H1 (cell line): ENCODE results near the gene CHPT1. TPM values are rescaled to one million over a fixed set of nuclear protein-coding genes. Genes with fewer than 3 reads are reported as not detected.

Experiments
- CTCF ChIA-PET: fragments of 300-600 bp; sonication (Branson Sonifier 250); formaldehyde crosslinking; loops from one replicate; lab custom pipeline; 2021; ENCODE audit not compliant: partially characterized antibody; lab: Charles Lee
- POLR2A ChIA-PET: fragments of 300-600 bp; sonication (Branson Sonifier 250); formaldehyde crosslinking; loops from one replicate; lab custom pipeline; 2021; ENCODE audit warnings: inconsistent platforms; ENCODE audit not compliant: partially characterized antibody; lab: Charles Lee
- DNase-seq, 2 experiments: peaks; one replicate each; pipeline versions ENCODE4 v3.0.0 to v3.0.0-alpha.2; 2010 to 2022; ENCODE audit warnings: low spot score in 2 of 2, low read depth in 1 of 2, mixed read lengths in 1 of 2
- FAIRE-seq: peaks from 2 replicates; lab custom pipeline; 2011; peaks lifted over from hg19 to GRCh38; lab: Jason Lieb, UNC
- H2AFZ ChIP-seq: 2 replicates; pipeline ENCODE4 v1.8.1; 2012; ENCODE audit warnings: low read length, inconsistent platforms
- H2AK5ac ChIP-seq: 2 replicates; pipeline ENCODE4 v1.6.1; 2013; ENCODE audit warnings: low read depth, low read length
- H2BK120ac ChIP-seq: replicated peaks from 2 replicates; pipeline ENCODE3; 2013; ENCODE audit warnings: low read depth, low read length, inconsistent platforms
- H2BK12ac ChIP-seq: 2 replicates; pipeline ENCODE4 v1.6.1; 2013; ENCODE audit warnings: low read depth, low read length
- H2BK15ac ChIP-seq: 2 replicates; pipeline ENCODE4 v1.6.1; 2013; ENCODE audit warnings: low read length
- H2BK20ac ChIP-seq: 2 replicates; pipeline ENCODE4 v1.6.1; 2013; ENCODE audit warnings: low read length
- H2BK5ac ChIP-seq: 2 replicates; pipeline ENCODE4 v1.6.1; 2013; ENCODE audit warnings: low read depth, low read length
- H3K14ac ChIP-seq: 2 replicates; pipeline ENCODE4 v1.6.1; 2013; ENCODE audit warnings: inconsistent platforms; ENCODE audit not compliant: insufficient read length
- H3K18ac ChIP-seq: 2 replicates; pipeline ENCODE4 v1.6.1; 2013; ENCODE audit warnings: low read length; ENCODE audit errors: extremely low read depth
- H3K23ac ChIP-seq: 2 replicates; pipeline ENCODE4 v1.6.1; 2013; ENCODE audit warnings: inconsistent platforms; ENCODE audit not compliant: insufficient read length
- H3K23me2 ChIP-seq: 2 replicates; pipeline ENCODE4 v1.6.1; 2013; ENCODE audit warnings: low read depth, low read length
- H3K27ac ChIP-seq: 2 replicates; pipeline ENCODE4 v1.6.1; 2011; ENCODE audit warnings: low read depth, low read length, inconsistent platforms
- H3K27me3 ChIP-seq, 4 experiments: replicated peaks in 1 of 4; 1 replicate in 1 of 4; 2 replicates in 3 of 4; pipeline versions ENCODE4 v1.6.1 to v1.8.1; 2011 to 2013; ENCODE audit warnings: low read length in 3 of 4, mild to moderate bottlenecking in 3 of 4, inconsistent platforms in 2 of 4, mixed read lengths in 2 of 4, moderate library complexity in 1 of 4; ENCODE audit not compliant: control insufficient read depth in 3 of 4, insufficient read depth in 3 of 4; ENCODE audit errors: extremely low read depth in 1 of 4
- H3K36me3 ChIP-seq, 4 experiments: 2 replicates each; pipeline versions ENCODE4 v1.6.1 to v1.8.1; 2011 to 2013; ENCODE audit warnings: mild to moderate bottlenecking in 4 of 4, low read length in 3 of 4, moderate library complexity in 2 of 4, control low read depth in 1 of 4, inconsistent platforms in 1 of 4; ENCODE audit not compliant: insufficient read depth in 4 of 4, control insufficient read depth in 2 of 4
- H3K4ac ChIP-seq: replicated peaks from 2 replicates; pipeline ENCODE3; 2013; ENCODE audit warnings: low read length, low read depth, mixed read lengths, inconsistent platforms; ENCODE audit not compliant: insufficient read length
- H3K4me1 ChIP-seq, 4 experiments: replicated peaks in 1 of 4; 1 replicate in 1 of 4; 2 replicates in 3 of 4; pipeline versions ENCODE4 v1.6.1 to v1.8.1; 2011 to 2013; ENCODE audit warnings: low read length in 3 of 4, inconsistent platforms in 2 of 4, mixed read lengths in 1 of 4; ENCODE audit not compliant: insufficient read depth in 4 of 4, control insufficient read depth in 3 of 4
- H3K4me2 ChIP-seq, 2 experiments: 2 replicates each; pipeline versions ENCODE4 v1.6.1 to v1.8.1; 2011 to 2013; ENCODE audit warnings: low read depth in 2 of 2, low read length in 2 of 2, control low read depth in 1 of 2, inconsistent platforms in 1 of 2, mild to moderate bottlenecking in 1 of 2; ENCODE audit not compliant: insufficient read depth in 1 of 2
- H3K4me3 ChIP-seq, 4 experiments: fragments of 200-600, 300-600 bp in 1 of 4; sonication (generic), shearing (Covaris generic), sonication (Bioruptor Twin) in 1 of 4; 2 replicates each; pipeline versions ENCODE4 v1.5.1 to v1.8.1; 2011 to 2016; ENCODE audit warnings: low read length in 4 of 4, low read depth in 3 of 4, control low read depth in 2 of 4, inconsistent platforms in 2 of 4, mild to moderate bottlenecking in 2 of 4, mixed read lengths in 1 of 4, moderate library complexity in 1 of 4; ENCODE audit not compliant: insufficient read depth in 2 of 4; ENCODE audit errors: extremely low read depth in 1 of 4
- H3K56ac ChIP-seq: replicated peaks from 2 replicates; pipeline ENCODE3; 2013; ENCODE audit warnings: low read depth, mild to moderate bottlenecking, mixed read lengths, low read length, inconsistent platforms; ENCODE audit not compliant: insufficient read length
- H3K79me1 ChIP-seq: 2 replicates; pipeline ENCODE4 v1.6.1; 2013; ENCODE audit warnings: low read depth, low read length, control low read depth
- H3K79me2 ChIP-seq, 2 experiments: 2 replicates each; pipeline versions ENCODE4 v1.6.1 to v1.8.1; 2012 to 2013; ENCODE audit warnings: low read length in 2 of 2, mild to moderate bottlenecking in 2 of 2, inconsistent platforms in 1 of 2; ENCODE audit not compliant: insufficient read depth in 2 of 2, control insufficient read depth in 1 of 2
- H3K9ac ChIP-seq, 4 experiments: replicated peaks in 1 of 4; 1 replicate in 1 of 4; 2 replicates in 3 of 4; pipeline versions ENCODE4 v1.6.1 to v1.8.1; 2011 to 2013; ENCODE audit warnings: low read depth in 3 of 4, low read length in 3 of 4, control low read depth in 2 of 4, mild to moderate bottlenecking in 2 of 4, moderate library complexity in 2 of 4, inconsistent platforms in 1 of 4; ENCODE audit errors: extremely low read depth in 1 of 4
- H3K9me3 ChIP-seq, 2 experiments: 2 replicates each; pipeline versions ENCODE4 v1.6.1 to v1.8.1; 2012 to 2013; ENCODE audit warnings: mild to moderate bottlenecking in 2 of 2, moderate library complexity in 2 of 2, control low read depth in 1 of 2, inconsistent platforms in 1 of 2, low read depth in 1 of 2, low read length in 1 of 2, mixed read lengths in 1 of 2; ENCODE audit not compliant: insufficient read depth in 2 of 2
- H4K20me1 ChIP-seq, 2 experiments: replicated peaks in 1 of 2; 2 replicates each; pipeline versions ENCODE3 to v1.8.1; 2011 to 2013; ENCODE audit warnings: inconsistent platforms in 2 of 2, low read length in 2 of 2, mild to moderate bottlenecking in 1 of 2; ENCODE audit not compliant: insufficient read depth in 2 of 2, control insufficient read depth in 1 of 2
- H4K5ac ChIP-seq: 2 replicates; pipeline ENCODE4 v1.6.1; 2013; ENCODE audit warnings: low read length, low read depth, mixed read lengths, inconsistent platforms; ENCODE audit not compliant: insufficient read length
- H4K8ac ChIP-seq: 2 replicates; pipeline ENCODE4 v1.8.0; 2013; ENCODE audit warnings: mild to moderate bottlenecking, moderate library complexity, low read length, inconsistent platforms; ENCODE audit not compliant: insufficient read depth; ENCODE audit errors: extremely low read depth
- H4K91ac ChIP-seq: replicated peaks from 2 replicates; pipeline ENCODE3; 2013; ENCODE audit warnings: low read length, mixed read lengths, inconsistent platforms; ENCODE audit not compliant: insufficient read length
- BRCA1 ChIP-seq: IDR thresholded peaks from 2 replicates; pipeline ENCODE4 v1.6.1; 2012; ENCODE audit warnings: low read depth, low read length, improper control_type of control experiment
- CBX5 ChIP-seq: fragments of 300-800, 300-1000 bp; sonication (generic); IDR thresholded peaks from 2 replicates; pipeline ENCODE4 v1.7.1; 2016; ENCODE audit warnings: antibody characterized with exemption, low read length, low read depth
- POLR2A ChIP-seq, 2 experiments: IDR thresholded peaks; 1 replicate in 1 of 2; 2 replicates in 1 of 2; pipeline ENCODE4 v1.6.1; 2011; ENCODE audit warnings: low read depth in 2 of 2, low read length in 2 of 2, mild to moderate bottlenecking in 2 of 2; ENCODE audit errors: control extremely low read depth in 1 of 2
- RAD21 ChIP-seq, 2 experiments: IDR thresholded peaks in 1 of 2; conservative IDR thresholded peaks in 1 of 2; 2 replicates each; pipeline ENCODE4 v1.6.1; 2011; ENCODE audit warnings: low read depth in 2 of 2, low read length in 2 of 2, improper control_type of control experiment in 1 of 2, inconsistent platforms in 1 of 2, mild to moderate bottlenecking in 1 of 2, moderate library complexity in 1 of 2
- SIRT6 ChIP-seq: IDR thresholded peaks from one replicate; pipeline ENCODE4 v1.7.1; 2012; ENCODE audit warnings: low read length, inconsistent platforms
- SP4 ChIP-seq: IDR thresholded peaks from 2 replicates; pipeline ENCODE4 v1.6.1; 2012; ENCODE audit warnings: low read length, inconsistent platforms
- SUZ12 ChIP-seq: fragments of 200-600 bp; sonication (generic); IDR thresholded peaks from 2 replicates; pipeline ENCODE4 v1.6.1; 2012; ENCODE audit warnings: mild to moderate bottlenecking, inconsistent platforms, low read length, moderate library complexity, mixed read lengths
- ZNF274 ChIP-seq: IDR thresholded peaks from 2 replicates; pipeline ENCODE4 v1.7.0; 2012; ENCODE audit warnings: low read length, borderline replicate concordance; ENCODE audit errors: extremely low read depth
- polyA plus RNA-seq, 7 experiments: library from polyadenylated mRNA; depleted of rRNA in 3 of 7; stranded (reverse) in 5 of 7; unstranded in 2 of 7; fragments of >200 nt in 5 of 7; fragments of 200-250 nt in 2 of 7; gene quantifications; 1 replicate in 5 of 7; 2 replicates in 1 of 7; 4 replicates in 1 of 7; pipeline versions ENCODE4 v1.2.1 to v1.2.3, GENCODE V29; 2011 to 2013; ENCODE audit warnings: missing spikeins in 2 of 7, mixed read lengths in 2 of 7
- total RNA-seq: library from RNA; stranded (reverse); fragmentation: NEBNext Ultra II Directional; extraction: Animal tissue kit (Norgen Biotek cat#: 25700); gene quantifications from 2 replicates; pipeline ENCODE4 v1.2.1, GENCODE V29; 2021
- TF ChIP-seq, protein P1 (sequence below): IDR thresholded peaks from 2 replicates; pipeline ENCODE4 v1.6.1; 2012; ENCODE audit warnings: inconsistent platforms
- TF ChIP-seq, protein P2 (sequence below): IDR thresholded peaks from 2 replicates; pipeline ENCODE4 v1.6.1; 2011; ENCODE audit warnings: low read depth, mild to moderate bottlenecking, low read length; ENCODE audit not compliant: insufficient read depth
- TF ChIP-seq, protein P3 (sequence below), 3 experiments: IDR thresholded peaks; 1 replicate in 2 of 3; 2 replicates in 1 of 3; pipeline versions ENCODE4 v1.5.1 to v1.6.1; 2011; ENCODE audit warnings: low read length in 3 of 3, mild to moderate bottlenecking in 3 of 3, inconsistent platforms in 2 of 3, low read depth in 1 of 3, moderate library complexity in 1 of 3; ENCODE audit not compliant: insufficient read depth in 1 of 3; ENCODE audit errors: control extremely low read depth in 1 of 3

The CHPT1 gene
- total and polyA plus RNA-seq, 2 of the 8 experiments (the other 6 are each of a cell fraction or from before 2014, with no cell fraction given), result 13.3 to 22.5 TPM

DNA sequence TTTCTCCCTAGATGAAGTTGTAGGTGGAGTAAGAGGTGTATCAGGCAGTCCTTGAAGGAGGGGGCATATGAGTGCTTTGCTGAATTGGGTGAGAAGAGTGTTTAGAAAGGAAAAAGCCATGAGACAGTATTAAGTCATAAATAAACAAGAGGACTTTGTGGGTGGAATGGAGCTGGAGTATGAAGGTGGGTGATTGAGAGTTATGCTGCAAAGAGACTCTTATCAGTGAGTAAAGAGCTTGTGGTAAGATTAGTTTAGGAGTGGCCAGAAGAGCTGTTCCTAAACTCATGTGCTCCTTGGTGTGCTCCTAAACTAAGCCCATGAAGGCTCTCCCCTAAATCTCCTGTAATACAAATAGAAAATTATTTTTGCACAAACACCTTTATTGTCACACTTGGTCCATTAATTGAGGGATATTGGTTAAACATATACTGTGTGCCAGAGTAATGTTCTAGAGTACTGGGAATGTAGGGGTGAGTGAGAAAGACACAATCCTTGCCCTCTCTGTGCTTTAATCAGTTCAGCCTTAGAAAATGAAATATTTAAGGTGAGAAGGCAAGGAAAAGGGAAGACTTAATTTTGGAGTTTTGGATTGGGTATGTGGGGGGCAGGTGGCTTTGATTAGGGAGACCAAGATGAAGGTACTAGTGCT is 9.8 kb downstream of the CHPT1 start:
- Histone ChIP-seq H4K5ac (no peak overlapping the region), H3K79me1 (no peaks in the 10 kb centered on the region), H3K4ac (no peak overlapping the region), H2BK20ac (no peak overlapping the region), H2AFZ (no peak overlapping the region), H3K23me2 (no peaks in the 10 kb centered on the region), H3K56ac (no peak overlapping the region), H4K91ac (no peak overlapping the region), H3K79me2 (peaks cover 0 to 14% of the 10 kb centered on the region in 2 experiments; a peak in 1 of 4 replicates), H3K27me3 (no peaks in the 10 kb centered on the region), H2AK5ac (no peak overlapping the region), H3K27ac (no peak overlapping the region), H3K23ac (no peak overlapping the region), H3K14ac (no peak overlapping the region), H3K18ac (no peak overlapping the region), H4K20me1 (no peaks in the 10 kb centered on the region), H3K9ac (no peak overlapping the region), H2BK15ac (no peak overlapping the region), H3K9me3 (no peaks in the 10 kb centered on the region), H3K4me2 (no peak overlapping the region), H4K8ac (no peak overlapping the region), H2BK12ac (no peak overlapping the region), H2BK120ac (no peak overlapping the region), H3K4me1 (peaks cover 0 to 2% (median 1%) of the 10 kb centered on the region in 4 experiments; a peak in 3 of 7 replicates), H2BK5ac (no peak overlapping the region), H3K4me3 (no peak overlapping the region), H3K36me3 (no peaks in the 10 kb centered on the region; a peak in 1 of 8 replicates)
- CTCF ChIA-PET, result no interaction called here
- POLR2A ChIA-PET, result no interaction called here
- DNase-seq (no peak), FAIRE-seq (no peak)
- TF ChIP-seq CBX5 (no peak), BRCA1 (no peak), SP4 (no peak), ZNF274 (no peak), POLR2A (IDR thresholded peaks at IDR 0.05; ENCODE audit: control extremely low read depth in 1 of 2, low read depth in 2 of 2, low read length in 2 of 2) (no peak), SUZ12 (no peak), RAD21 (IDR thresholded peaks at IDR 0.05 in 1 of 2, conservative IDR thresholded peaks at IDR 0.05 in 1 of 2; ENCODE audit: low read depth in 2 of 2, low read length in 2 of 2) (no peak), SIRT6 (no peak)
- TF ChIP-seq, protein P1, sequence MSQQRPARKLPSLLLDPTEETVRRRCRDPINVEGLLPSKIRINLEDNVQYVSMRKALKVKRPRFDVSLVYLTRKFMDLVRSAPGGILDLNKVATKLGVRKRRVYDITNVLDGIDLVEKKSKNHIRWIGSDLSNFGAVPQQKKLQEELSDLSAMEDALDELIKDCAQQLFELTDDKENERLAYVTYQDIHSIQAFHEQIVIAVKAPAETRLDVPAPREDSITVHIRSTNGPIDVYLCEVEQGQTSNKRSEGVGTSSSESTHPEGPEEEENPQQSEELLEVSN, result no peak
- TF ChIP-seq, protein P2, sequence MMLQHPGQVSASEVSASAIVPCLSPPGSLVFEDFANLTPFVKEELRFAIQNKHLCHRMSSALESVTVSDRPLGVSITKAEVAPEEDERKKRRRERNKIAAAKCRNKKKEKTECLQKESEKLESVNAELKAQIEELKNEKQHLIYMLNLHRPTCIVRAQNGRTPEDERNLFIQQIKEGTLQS, result no peak
- TF ChIP-seq, protein P3, sequence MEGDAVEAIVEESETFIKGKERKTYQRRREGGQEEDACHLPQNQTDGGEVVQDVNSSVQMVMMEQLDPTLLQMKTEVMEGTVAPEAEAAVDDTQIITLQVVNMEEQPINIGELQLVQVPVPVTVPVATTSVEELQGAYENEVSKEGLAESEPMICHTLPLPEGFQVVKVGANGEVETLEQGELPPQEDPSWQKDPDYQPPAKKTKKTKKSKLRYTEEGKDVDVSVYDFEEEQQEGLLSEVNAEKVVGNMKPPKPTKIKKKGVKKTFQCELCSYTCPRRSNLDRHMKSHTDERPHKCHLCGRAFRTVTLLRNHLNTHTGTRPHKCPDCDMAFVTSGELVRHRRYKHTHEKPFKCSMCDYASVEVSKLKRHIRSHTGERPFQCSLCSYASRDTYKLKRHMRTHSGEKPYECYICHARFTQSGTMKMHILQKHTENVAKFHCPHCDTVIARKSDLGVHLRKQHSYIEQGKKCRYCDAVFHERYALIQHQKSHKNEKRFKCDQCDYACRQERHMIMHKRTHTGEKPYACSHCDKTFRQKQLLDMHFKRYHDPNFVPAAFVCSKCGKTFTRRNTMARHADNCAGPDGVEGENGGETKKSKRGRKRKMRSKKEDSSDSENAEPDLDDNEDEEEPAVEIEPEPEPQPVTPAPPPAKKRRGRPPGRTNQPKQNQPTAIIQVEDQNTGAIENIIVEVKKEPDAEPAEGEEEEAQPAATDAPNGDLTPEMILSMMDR (IDR thresholded peaks at IDR 0.05; ENCODE audit: control extremely low read depth in 1 of 3, insufficient read depth in 1 of 3, low read depth in 1 of 3, low read length in 3 of 3), result no peak
